HG03342 (cell line): ENCODE data around the gene CCDC39.
"Not testable (repeated sequence)": the region's sequence is repeated elsewhere in the genome, so short reads cannot be mapped to it uniquely, and the experiment has no call there.

Source experiments
- ATAC-seq: cut with Tn5 transposase; IDR thresholded peaks from one replicate; pipeline ENCODE4 v1.9.1; 2021; ENCODE audit warnings: mild to moderate bottlenecking, moderate library complexity; ENCODE audit not compliant: unreplicated experiment

The CCDC39 gene

GRCh38 chr3:180626844-180627243 is 52.4 kb downstream of the CCDC39 start:
- ATAC-seq, result peak; percentile 86

- ATAC-seq, result peak; percentile 67
These were observed 54.6 kb downstream of the CCDC39 start for GRCh38 chr3:180624714-180625113.

- no peak for ATAC-seq
These were observed 59.6 kb downstream of the CCDC39 start for GRCh38 chr3:180619723-180620122.

GRCh38 chr3:180618563-180618962 is 60.7 kb downstream of the CCDC39 start:
- ATAC-seq, result not testable (repeated sequence)

- ATAC-seq, result no peak
These were observed 62.2 kb downstream of the CCDC39 start for GRCh38 chr3:180617049-180617448.

- ATAC-seq, result no peak
These were observed 63.3 kb downstream of the CCDC39 start for GRCh38 chr3:180615954-180616353.

- no peak for ATAC-seq
These were observed 66.9 kb downstream of the CCDC39 start for GRCh38 chr3:180612364-180612763.

- no peak for ATAC-seq
These were observed 68.3 kb downstream of the CCDC39 start for GRCh38 chr3:180611006-180611405.

- peak; percentile 98 for ATAC-seq
These were observed 77.3 kb downstream of the CCDC39 start, which contains the start of gene TTC14 for GRCh38 chr3:180601688-180602666. TSS of gene TTC14 (plus strand) at chr3:180602163. CDS start at chr3:180602262, 99 bp downstream.

- ATAC-seq, result no peak
These were observed 78.8 kb downstream of the CCDC39 start for GRCh38 chr3:180600473-180600872.

- no peak for ATAC-seq
These were observed 83.7 kb downstream of the CCDC39 start for GRCh38 chr3:180595559-180595935.

GRCh38 chr3:180594631-180595558 is 84.4 kb downstream of the CCDC39 start:
- ATAC-seq, result no peak

- ATAC-seq, result not testable (repeated sequence)
These were observed 85.7 kb downstream of the CCDC39 start for GRCh38 chr3:180593631-180594030.

GRCh38 chr3:180590396-180590795 is 88.9 kb downstream of the CCDC39 start:
- no peak for ATAC-seq

GRCh38 chr3:180580934-180581333 is 98.4 kb downstream of the CCDC39 start:
- ATAC-seq, result no peak

- no peak for ATAC-seq
These were observed 103.7 kb downstream of the CCDC39 start for GRCh38 chr3:180575571-180575970.

- ATAC-seq, result peak; percentile 73
These were observed 107.3 kb downstream of the CCDC39 start for GRCh38 chr3:180571831-180572598.

GRCh38 chr3:180570238-180570637 is 109.1 kb downstream of the CCDC39 start:
- ATAC-seq, result no peak

- no peak for ATAC-seq
These were observed 114.6 kb downstream of the CCDC39 start for GRCh38 chr3:180564676-180565075.
